Fibroblast of pulmonary artery (primary cell): Measurements from ENCODE around the gene DSE.

Source experiments
- DNase-seq: peaks from one replicate; pipeline ENCODE4 v3.0.0-alpha.2; 2010; ENCODE audit warnings: low read depth
- H3K4me3 ChIP-seq: replicated peaks from 2 replicates; pipeline ENCODE4 v1.5.1; 2011; ENCODE audit warnings: low read depth, mild to moderate bottlenecking, control low read depth, low read length, moderate library complexity
- TF ChIP-seq, protein P1 (sequence below): IDR thresholded peaks from 2 replicates; pipeline ENCODE4 v1.5.1; 2011; ENCODE audit warnings: mild to moderate bottlenecking, control low read depth, low read length, inconsistent platforms; ENCODE audit errors: missing control alignments

Gene DSE

DNA sequence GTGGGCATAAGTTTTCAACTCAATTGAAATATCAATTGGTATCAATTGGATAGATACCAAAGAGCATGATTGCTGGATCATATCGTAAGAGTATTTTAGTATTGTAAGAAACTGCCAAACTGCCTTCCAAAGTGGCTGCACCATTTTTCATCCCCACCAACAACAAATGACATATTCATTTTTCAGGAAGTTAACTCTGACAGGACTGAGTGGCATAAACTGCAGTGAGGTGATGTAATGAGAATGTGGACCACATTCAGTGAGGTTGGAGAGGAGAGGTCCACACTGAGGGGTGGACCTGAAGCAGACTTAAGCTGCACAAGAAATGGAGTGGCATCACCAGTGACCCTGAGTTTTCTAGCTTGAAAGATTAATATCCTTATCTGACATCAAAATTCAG, 78.8 kb downstream of the DSE start:
- no peak overlapping the region for H3K4me3 ChIP-seq
- no peak for DNase-seq
- TF ChIP-seq, protein P1, sequence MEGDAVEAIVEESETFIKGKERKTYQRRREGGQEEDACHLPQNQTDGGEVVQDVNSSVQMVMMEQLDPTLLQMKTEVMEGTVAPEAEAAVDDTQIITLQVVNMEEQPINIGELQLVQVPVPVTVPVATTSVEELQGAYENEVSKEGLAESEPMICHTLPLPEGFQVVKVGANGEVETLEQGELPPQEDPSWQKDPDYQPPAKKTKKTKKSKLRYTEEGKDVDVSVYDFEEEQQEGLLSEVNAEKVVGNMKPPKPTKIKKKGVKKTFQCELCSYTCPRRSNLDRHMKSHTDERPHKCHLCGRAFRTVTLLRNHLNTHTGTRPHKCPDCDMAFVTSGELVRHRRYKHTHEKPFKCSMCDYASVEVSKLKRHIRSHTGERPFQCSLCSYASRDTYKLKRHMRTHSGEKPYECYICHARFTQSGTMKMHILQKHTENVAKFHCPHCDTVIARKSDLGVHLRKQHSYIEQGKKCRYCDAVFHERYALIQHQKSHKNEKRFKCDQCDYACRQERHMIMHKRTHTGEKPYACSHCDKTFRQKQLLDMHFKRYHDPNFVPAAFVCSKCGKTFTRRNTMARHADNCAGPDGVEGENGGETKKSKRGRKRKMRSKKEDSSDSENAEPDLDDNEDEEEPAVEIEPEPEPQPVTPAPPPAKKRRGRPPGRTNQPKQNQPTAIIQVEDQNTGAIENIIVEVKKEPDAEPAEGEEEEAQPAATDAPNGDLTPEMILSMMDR = no peak

DNA sequence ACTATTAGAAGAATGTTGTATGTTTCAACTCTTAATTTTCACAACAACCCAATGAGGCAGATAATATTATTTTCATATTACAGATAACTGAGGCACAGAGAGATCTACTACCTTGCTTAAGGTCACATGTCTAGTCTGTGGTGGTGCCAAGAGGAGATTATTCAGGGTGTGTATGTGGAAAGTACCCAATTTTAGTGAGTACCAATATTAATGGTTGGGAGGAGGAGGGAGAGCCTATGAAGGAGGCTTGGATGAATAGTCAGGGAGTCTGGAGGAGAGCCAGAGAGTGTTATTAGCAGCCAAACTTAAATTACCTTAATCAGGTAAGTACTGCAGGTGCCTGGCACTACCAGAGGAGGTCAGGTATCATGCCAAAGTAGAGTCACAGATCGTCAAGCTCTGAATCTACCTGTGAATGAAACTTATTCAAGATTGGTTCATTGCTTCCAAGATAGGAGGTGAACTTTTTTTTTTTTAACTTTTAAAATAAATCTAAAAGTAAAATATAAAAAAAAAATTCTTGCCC, 79.5 kb downstream of the DSE start:
- no peak for DNase-seq
- TF ChIP-seq, protein P1 = no peak
- no peak overlapping the region for H3K4me3 ChIP-seq

DNA sequence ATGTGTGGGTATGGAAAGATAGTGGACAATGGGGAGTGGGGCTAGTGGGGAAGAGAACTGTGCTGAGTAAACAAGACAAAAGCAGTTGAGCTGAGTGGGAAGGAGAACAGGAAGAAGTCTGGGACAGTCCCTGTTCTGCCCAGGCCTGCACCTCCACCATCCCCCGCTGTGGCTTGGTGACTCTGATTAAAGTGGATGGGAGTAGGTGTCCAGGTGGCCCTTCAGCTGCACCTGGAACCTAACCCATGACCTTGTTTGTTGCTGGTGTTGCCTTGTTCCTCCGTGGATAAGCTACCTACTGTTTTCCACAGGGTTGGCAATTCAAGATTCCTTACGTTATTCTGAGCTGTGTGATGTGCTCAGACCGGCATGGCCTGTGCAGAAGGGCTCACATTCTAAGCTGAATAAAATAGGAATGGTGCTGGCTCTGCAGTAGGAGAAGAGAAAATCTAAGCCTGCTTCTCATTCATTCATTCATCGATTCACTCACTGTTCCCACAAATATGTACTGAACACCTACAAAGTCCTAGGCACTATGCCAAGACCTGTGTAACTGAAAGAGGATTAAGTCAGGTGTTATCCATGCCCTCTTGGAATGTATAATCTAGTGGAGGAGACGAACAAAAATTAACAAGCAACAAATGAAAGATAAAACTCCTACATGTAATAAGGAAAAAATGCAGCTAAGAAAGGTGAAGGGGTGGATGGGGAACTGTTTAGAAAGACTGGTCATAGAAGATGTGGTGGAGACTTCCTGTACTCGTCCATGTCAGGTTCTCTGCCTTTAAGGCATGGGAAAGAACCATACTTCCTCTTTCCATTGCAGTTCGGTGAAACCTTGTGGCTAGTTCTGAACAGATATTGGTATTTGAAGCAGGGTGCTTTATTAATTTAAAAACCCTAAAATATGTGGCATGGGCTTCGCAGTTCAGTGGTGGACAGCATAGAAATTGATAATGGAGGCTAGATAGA, 80.3 kb downstream of the DSE start:
- no peak overlapping the region for H3K4me3 ChIP-seq
- TF ChIP-seq, protein P1 = no peak
- no peak for DNase-seq

DNA sequence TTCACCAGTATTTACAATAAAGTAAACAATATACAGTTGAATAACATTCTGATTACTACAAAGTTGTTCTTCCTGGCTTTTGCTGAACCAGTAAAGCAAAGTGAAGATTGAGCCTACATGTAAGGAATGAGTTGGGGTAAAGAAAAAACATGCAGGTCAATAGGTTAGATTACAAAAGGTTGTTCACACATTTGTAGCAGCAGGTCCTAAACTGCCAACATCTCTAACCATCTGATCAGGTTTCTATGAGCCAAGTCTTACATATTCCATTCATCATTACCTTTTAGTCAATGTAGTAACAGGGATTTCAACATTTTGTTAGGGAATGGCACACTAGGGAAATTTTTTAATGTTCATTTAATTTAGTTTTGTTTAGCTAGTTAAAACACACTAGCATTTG, 81.2 kb downstream of the DSE start:
- H3K4me3 ChIP-seq = no peak overlapping the region
- TF ChIP-seq, protein P1 = no peak
- DNase-seq = no peak

DNA sequence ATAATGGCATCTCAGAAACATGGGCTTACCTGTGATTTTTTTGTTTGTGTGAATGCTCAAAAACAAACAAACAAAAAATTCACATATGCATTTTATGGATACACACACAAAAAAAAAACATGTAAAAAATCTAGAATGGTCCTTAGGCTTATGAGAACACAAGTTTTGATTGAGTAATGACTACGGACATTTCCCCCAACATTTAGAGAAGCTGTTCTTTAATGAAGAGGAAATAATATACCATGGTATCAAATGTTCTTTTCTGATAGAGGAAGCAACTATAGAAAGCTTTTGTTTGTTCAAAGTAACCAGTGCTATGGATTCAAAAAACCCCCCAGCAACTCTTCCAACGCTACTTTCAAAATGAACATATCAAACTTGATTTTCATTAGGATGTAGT, 81.8 kb downstream of the DSE start:
- H3K4me3 ChIP-seq = no peak overlapping the region
- TF ChIP-seq, protein P1 = no peak
- DNase-seq = no peak

DNA sequence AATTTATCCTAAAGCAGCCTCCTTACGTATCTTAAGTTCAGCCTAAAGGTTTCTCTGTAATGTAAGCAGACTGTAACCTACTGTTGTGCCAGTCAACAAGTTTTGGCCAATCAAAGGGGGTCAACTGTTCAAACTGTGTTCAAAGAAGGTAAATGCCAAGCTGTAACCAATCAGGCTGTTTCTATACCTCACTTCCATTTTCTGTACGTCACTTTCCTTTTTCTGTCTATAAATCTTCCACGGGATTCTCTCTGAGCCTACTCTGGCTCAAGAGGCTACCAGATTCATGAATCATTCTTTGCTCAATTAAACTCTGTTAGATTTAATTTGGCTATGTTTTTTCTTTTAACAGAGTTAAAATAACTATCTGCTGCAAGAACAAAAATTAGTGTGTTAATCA, 85.4 kb downstream of the DSE start:
- no peak overlapping the region for H3K4me3 ChIP-seq
- TF ChIP-seq, protein P1 = no peak
- no peak for DNase-seq
